Measurements from ENCODE around the gene OR7G2.
"Not testable (repeated sequence)": the region's sequence is repeated elsewhere in the genome, so short reads cannot be mapped to it uniquely, and the experiment has no call there.

The OR7G2 gene

GRCh38 chr19:9060564-9061340, 46.5 kb downstream of the OR7G2 start:
- ATAC-seq (ENCODE audit: low read depth): no peak
- H3K27ac Mint-ChIP-seq: no peak overlapping the region
- H3K4me3 Mint-ChIP-seq: no peak overlapping the region
- peaks cover 2% of the 10 kb centered on the region for H3K36me3 Mint-ChIP-seq
- peaks cover 2% of the 10 kb centered on the region for H3K27me3 Mint-ChIP-seq
- H3K4me1 Mint-ChIP-seq: no peaks in the 10 kb centered on the region
- peaks cover 5% of the 10 kb centered on the region for H3K9me3 Mint-ChIP-seq
- no peak for DNase-seq (ENCODE audit: low spot score in 2 of 2)

DNA sequence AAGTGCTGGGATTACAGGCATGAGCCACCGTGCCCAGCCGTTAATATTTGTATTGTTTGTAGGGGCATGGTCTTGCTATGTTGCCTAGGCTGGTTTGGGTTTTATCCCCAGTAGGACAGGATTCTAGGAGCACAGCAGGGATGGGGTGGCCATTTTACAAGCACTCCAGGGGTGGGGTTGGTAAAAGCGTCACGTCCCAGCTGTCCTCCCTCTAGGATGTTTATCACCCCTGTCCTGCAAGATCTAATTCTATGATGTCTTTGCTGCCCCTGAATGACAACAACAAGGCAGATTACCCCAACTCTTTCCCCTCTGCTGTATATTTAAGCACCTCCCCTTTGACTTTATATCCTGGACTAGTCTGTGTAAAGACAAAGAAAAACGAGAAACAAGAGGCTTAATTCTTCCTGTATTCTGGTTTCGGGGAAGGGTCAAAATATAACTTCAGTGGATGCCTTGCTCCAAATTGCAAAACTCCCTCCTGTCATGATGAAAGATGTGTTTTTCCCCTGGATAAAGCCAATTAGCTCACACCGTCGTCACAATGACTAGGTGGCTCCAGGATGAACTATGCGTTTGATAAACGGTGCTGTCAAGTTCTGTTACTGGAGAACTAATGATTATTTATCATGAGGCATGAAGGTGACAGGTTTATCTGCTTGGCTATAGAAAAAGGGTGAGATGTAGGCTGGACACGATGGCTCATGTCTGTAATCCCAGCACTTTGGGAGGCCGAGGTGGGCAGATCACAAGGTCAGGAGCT, 48.2 kb downstream of the OR7G2 start:
- peaks cover 2% of the 10 kb centered on the region for H3K36me3 Mint-ChIP-seq
- no peak for ATAC-seq (ENCODE audit: low read depth)
- no peak overlapping the region for H3K4me3 Mint-ChIP-seq
- no peak overlapping the region for H3K27ac Mint-ChIP-seq
- H3K9me3 Mint-ChIP-seq: peaks cover 7% of the 10 kb centered on the region
- DNase-seq (ENCODE audit: low spot score in 2 of 2): no peak
- H3K27me3 Mint-ChIP-seq: peaks cover 2% of the 10 kb centered on the region
- no peaks in the 10 kb centered on the region for H3K4me1 Mint-ChIP-seq

DNA sequence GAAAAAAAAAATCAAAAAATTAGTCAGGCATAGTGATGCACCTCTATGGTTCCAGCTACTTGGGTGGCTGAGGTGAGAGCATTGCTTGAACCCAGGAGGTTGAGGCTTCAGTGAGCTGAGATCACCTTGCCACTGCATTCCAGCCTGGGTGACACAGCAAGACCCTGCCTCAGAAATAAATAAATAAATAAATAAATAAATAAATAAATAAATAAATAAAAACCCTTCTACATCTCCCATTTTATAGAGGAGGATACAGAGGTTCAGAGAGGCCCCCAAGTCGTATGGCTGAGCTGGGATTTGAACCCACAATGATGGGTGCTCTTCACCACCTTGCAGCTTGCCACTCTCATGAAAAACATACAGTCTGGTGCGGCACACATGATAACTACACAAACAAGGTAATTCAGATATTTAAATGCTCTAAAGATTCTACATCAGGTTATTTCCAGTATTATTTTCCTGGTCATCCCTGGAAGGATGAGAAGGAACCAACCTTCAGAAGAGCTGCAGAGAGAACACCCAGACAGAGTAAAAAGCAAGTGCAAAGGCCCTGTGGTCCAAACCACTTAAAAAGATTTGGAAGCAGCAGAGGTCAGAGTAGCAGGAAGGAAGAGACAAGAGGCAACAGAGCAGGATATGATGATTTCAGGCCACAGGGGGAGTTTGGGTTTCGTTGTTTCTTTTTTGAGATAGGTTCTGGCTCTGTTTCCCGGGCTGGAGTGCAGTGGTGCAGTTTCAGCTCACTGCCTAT, 49.6 kb downstream of the OR7G2 start:
- DNase-seq (ENCODE audit: low spot score in 2 of 2) (no peak), ATAC-seq (ENCODE audit: low read depth) (no peak)
- Mint-ChIP-seq H3K4me3 (no peak overlapping the region), H3K27me3 (peaks cover 2% of the 10 kb centered on the region), H3K36me3 (peaks cover 2% of the 10 kb centered on the region), H3K27ac (no peak overlapping the region), H3K9me3 (peaks cover 6% of the 10 kb centered on the region), H3K4me1 (no peaks in the 10 kb centered on the region)

GRCh38 chr19:9056131-9056530, 51.1 kb downstream of the OR7G2 start:
- not testable (repeated sequence) for H3K27ac Mint-ChIP-seq; H3K4me1 Mint-ChIP-seq; H3K27me3 Mint-ChIP-seq; H3K4me3 Mint-ChIP-seq; DNase-seq (ENCODE audit: low spot score in 2 of 2); H3K36me3 Mint-ChIP-seq; H3K9me3 Mint-ChIP-seq; ATAC-seq (ENCODE audit: low read depth)

GRCh38 chr19:9054765-9055164, 52.5 kb downstream of the OR7G2 start:
- Mint-ChIP-seq H3K4me3 (no peak overlapping the region), H3K27ac (no peak overlapping the region), H3K9me3 (peaks cover 6% of the 10 kb centered on the region), H3K4me1 (no peaks in the 10 kb centered on the region), H3K36me3 (peaks cover 2% of the 10 kb centered on the region), H3K27me3 (peaks cover 2% of the 10 kb centered on the region)
- ATAC-seq (ENCODE audit: low read depth) (no peak), DNase-seq (ENCODE audit: low spot score in 2 of 2) (no peak)

GRCh38 chr19:9054207-9054606, 53.1 kb downstream of the OR7G2 start:
- ATAC-seq (ENCODE audit: low read depth): no peak

DNA sequence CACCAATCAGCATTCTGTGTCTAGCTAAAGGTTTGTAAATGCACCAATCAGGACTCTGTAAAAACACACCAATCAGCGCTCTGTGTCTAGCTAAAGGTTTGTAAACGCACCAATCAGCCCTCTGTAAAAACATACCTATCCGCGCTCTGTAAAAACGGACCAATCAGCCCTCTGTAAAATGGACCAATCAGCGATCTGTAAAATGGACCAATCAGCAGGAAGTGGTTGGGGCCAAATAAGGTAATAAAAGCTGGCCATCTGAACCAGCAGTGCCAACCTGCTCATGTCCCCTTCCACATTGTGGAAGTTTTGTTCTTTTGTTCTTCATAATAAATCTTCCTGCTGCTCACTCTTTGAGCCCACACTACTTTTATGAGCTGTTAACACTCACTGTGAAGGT, 53.6 kb downstream of the OR7G2 start:
- H3K27me3 Mint-ChIP-seq; DNase-seq (ENCODE audit: low spot score in 2 of 2); H3K27ac Mint-ChIP-seq; H3K4me3 Mint-ChIP-seq; H3K9me3 Mint-ChIP-seq; ATAC-seq (ENCODE audit: low read depth); H3K36me3 Mint-ChIP-seq; H3K4me1 Mint-ChIP-seq: not testable (repeated sequence)

More at GRCh38 chr19:9054207-9054606, 53.1 kb downstream of the OR7G2 start:
- H3K4me3 Mint-ChIP-seq: no peak overlapping the region
- H3K9me3 Mint-ChIP-seq: peaks cover 6% of the 10 kb centered on the region
- H3K36me3 Mint-ChIP-seq: peaks cover 2% of the 10 kb centered on the region
- H3K27ac Mint-ChIP-seq: no peak overlapping the region
- no peaks in the 10 kb centered on the region for H3K4me1 Mint-ChIP-seq
- no peak for DNase-seq (ENCODE audit: low spot score in 2 of 2)
- peaks cover 2% of the 10 kb centered on the region for H3K27me3 Mint-ChIP-seq

GRCh38 chr19:9052894-9053293, 54.4 kb downstream of the OR7G2 start:
- H3K4me3 Mint-ChIP-seq: no peak overlapping the region
- DNase-seq (ENCODE audit: low spot score in 2 of 2) (no peak), ATAC-seq (ENCODE audit: low read depth) (no peak)
- H3K9me3 Mint-ChIP-seq: peaks cover 5% of the 10 kb centered on the region
- H3K27ac Mint-ChIP-seq: no peak overlapping the region
- peaks cover 1% of the 10 kb centered on the region for H3K36me3 Mint-ChIP-seq
- H3K27me3 Mint-ChIP-seq: peaks cover 1% of the 10 kb centered on the region
- no peaks in the 10 kb centered on the region for H3K4me1 Mint-ChIP-seq

All from memory B cell (primary cell).